A172 (cell line): ENCODE data around the gene TEX30. TPM values are rescaled to one million over a fixed set of nuclear protein-coding genes. Genes with fewer than 3 reads are reported as not detected.

Experiments
- DNase-seq: peaks from one replicate; pipeline ENCODE4 v3.0.0-alpha.2; 2015; ENCODE audit warnings: low spot score
- total RNA-seq: library from RNA; depleted of rRNA; stranded (reverse); fragments of >200 nt; shearing (Covaris generic); gene quantifications from 2 replicates; pipeline ENCODE4 v1.2.3, GENCODE V29; 2014

TEX30 gene
- total RNA-seq, 1 experiment from 2014 or later, result 68.4 TPM

GRCh38 chr13:102779436-102780159 lies 6.0 kb upstream of the TEX30 start:
- peak; percentile 18 for DNase-seq

GRCh38 chr13:102777736-102778135 lies 4.2 kb upstream of the TEX30 start:
- no peak for DNase-seq

- DNase-seq, result no peak
These were observed 2.7 kb upstream of the TEX30 start for GRCh38 chr13:102776271-102776670.

- DNase-seq, result peak; percentile 11
These were observed 1.3 kb upstream of the TEX30 start for GRCh38 chr13:102774591-102775520.

GRCh38 chr13:102774214-102774568 lies 605 bp upstream of the TEX30 start:
- DNase-seq, result no peak

GRCh38 chr13:102772042-102772425 lies 1.6 kb downstream of the TEX30 start:
- no peak for DNase-seq

- DNase-seq, result no peak
These were observed 2.1 kb downstream of the TEX30 start for GRCh38 chr13:102771298-102772041.

- DNase-seq, result no peak
These were observed 3.2 kb downstream of the TEX30 start for GRCh38 chr13:102770435-102770834.

GRCh38 chr13:102769679-102770078 lies 3.9 kb downstream of the TEX30 start:
- DNase-seq, result no peak

- no peak for DNase-seq
These were observed 4.7 kb downstream of the TEX30 start for GRCh38 chr13:102768909-102769308.

GRCh38 chr13:102763741-102764140 lies 9.8 kb downstream of the TEX30 start:
- DNase-seq, result no peak

GRCh38 chr13:102761071-102761470 lies 12.5 kb downstream of the TEX30 start:
- no peak for DNase-seq

GRCh38 chr13:102758842-102759241 lies 14.7 kb downstream of the TEX30 start:
- no peak for DNase-seq

- DNase-seq, result no peak
These were observed 16.6 kb downstream of the TEX30 start for GRCh38 chr13:102757006-102757405.

- no peak for DNase-seq
These were observed 21.7 kb downstream of the TEX30 start for GRCh38 chr13:102751886-102752285.

- no peak for DNase-seq
These were observed 31.1 kb downstream of the TEX30 start for GRCh38 chr13:102742506-102742905.

GRCh38 chr13:102742101-102742500 lies 31.5 kb downstream of the TEX30 start:
- DNase-seq, result no peak

- DNase-seq, result peak; percentile 81
These were observed 43.9 kb downstream of the TEX30 start for GRCh38 chr13:102729560-102730270.

GRCh38 chr13:102726430-102726829 lies 47.2 kb downstream of the TEX30 start:
- DNase-seq, result no peak

- DNase-seq, result peak; percentile 56
These were observed 48.7 kb downstream of the TEX30 start for GRCh38 chr13:102724923-102725322.

- DNase-seq, result no peak
These were observed 51.8 kb downstream of the TEX30 start for GRCh38 chr13:102721800-102722231.

GRCh38 chr13:102718746-102719145 lies 54.8 kb downstream of the TEX30 start:
- no peak for DNase-seq
